Measurements from ENCODE around the gene ANAPC4.
A peak's percentile ranks its signal among the peaks of the same experiment; 100 is the strongest.

ANAPC4 gene

GRCh38 chr4:25433966-25434827, 57.1 kb downstream of the ANAPC4 start:
- no peak for DNase-seq

GRCh38 chr4:25437926-25438325, 60.9 kb downstream of the ANAPC4 start:
- DNase-seq = no peak

GRCh38 chr4:25439918-25440477, 62.9 kb downstream of the ANAPC4 start:
- DNase-seq = peak; percentile 45 to 54

- DNase-seq = no peak
Measured at GRCh38 chr4:25440478-25441030, 63.5 kb downstream of the ANAPC4 start.

GRCh38 chr4:25441519-25442117, 64.6 kb downstream of the ANAPC4 start:
- DNase-seq = peak; percentile 28 to 54

GRCh38 chr4:25442863-25443307, 65.8 kb downstream of the ANAPC4 start:
- DNase-seq = no peak

GRCh38 chr4:25443851-25444250, 66.8 kb downstream of the ANAPC4 start:
- no peak for DNase-seq

GRCh38 chr4:25446611-25447010, 69.5 kb downstream of the ANAPC4 start:
- DNase-seq = no peak

- no peak for DNase-seq
Measured at GRCh38 chr4:25448379-25449109, 71.5 kb downstream of the ANAPC4 start.

- no peak for DNase-seq
Measured at GRCh38 chr4:25449270-25449669, 72.2 kb downstream of the ANAPC4 start.

- DNase-seq = no peak
Measured at GRCh38 chr4:25449688-25450087, 72.6 kb downstream of the ANAPC4 start.

GRCh38 chr4:25450491-25450901, 73.4 kb downstream of the ANAPC4 start:
- no peak for DNase-seq

- DNase-seq = no peak
Measured at GRCh38 chr4:25451676-25452075, 74.6 kb downstream of the ANAPC4 start.

GRCh38 chr4:25452081-25452480, 75.0 kb downstream of the ANAPC4 start:
- no peak for DNase-seq

- no peak for DNase-seq
Measured at GRCh38 chr4:25454476-25454875, 77.4 kb downstream of the ANAPC4 start.

GRCh38 chr4:25457053-25457715, 80.1 kb downstream of the ANAPC4 start:
- DNase-seq = no peak

- no peak for DNase-seq
Measured at GRCh38 chr4:25466966-25467697, 90.1 kb downstream of the ANAPC4 start.

- no peak for DNase-seq
Measured at GRCh38 chr4:25467843-25468242, 90.8 kb downstream of the ANAPC4 start.

Measured in NCI-H1930 (cell line).